HG03469 (cell line): ENCODE data around the gene BID.

Experiments
- ATAC-seq: cut with Tn5 transposase; IDR thresholded peaks from one replicate; pipeline ENCODE4 v1.9.1; 2021; ENCODE audit warnings: mild to moderate bottlenecking, moderate library complexity, moderate number of reproducible peaks; ENCODE audit not compliant: unreplicated experiment

The BID gene

DNA sequence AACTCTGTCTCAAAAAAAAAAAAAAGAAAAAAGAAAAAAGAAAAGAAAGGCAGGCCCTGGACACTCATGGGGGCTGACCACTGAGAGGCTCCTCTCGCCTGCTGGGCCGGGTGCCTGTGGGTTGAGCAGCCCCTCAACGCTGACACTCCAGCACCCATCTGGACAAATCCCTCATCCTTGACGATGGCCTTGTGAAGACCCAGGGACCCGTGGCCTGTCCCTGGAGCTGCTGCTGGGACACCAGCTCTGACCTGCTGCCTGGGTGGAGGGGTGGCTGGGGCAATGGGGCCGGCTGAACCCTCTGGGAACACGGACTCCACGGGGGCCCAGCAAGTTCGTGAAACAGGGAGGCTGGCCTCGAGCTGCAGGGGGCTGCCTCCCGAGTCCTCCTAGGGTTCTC lies 10.5 kb upstream of the BID start:
- ATAC-seq, result no peak

DNA sequence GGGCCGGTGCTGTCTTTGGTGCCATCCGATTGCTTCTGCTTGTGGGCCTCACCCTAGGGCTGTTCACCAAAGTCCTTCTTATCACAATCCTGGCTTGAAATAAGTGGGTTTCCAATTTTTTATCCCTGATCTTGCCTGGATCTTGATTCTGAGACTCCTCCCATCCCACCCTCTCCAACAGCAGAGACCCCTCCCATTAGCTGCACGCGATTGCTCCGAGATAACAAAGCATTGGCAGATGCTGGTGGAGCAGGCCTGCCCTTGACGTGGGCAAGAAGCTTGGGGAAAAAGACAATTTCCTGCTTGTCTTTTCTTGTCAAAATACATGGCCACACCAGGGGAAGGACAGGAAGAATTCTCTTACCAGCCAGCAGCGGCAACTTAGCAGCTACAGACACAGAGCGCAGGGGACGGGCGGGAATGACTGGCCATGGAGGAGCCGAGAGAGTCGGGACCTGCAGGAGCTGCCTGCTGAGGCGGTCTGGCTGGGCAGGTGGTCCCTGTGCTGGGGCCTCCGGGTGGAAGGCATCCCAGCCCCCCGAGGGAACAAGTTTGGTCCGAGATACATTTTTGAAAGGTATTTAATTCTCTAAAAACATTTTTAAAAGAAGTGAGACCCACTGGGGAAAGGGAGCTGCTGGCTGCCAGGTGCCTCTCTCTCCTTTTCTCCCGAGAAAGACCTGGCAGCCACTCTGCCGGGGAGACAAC lies 9.7 kb upstream of the BID start:
- ATAC-seq, result no peak

DNA sequence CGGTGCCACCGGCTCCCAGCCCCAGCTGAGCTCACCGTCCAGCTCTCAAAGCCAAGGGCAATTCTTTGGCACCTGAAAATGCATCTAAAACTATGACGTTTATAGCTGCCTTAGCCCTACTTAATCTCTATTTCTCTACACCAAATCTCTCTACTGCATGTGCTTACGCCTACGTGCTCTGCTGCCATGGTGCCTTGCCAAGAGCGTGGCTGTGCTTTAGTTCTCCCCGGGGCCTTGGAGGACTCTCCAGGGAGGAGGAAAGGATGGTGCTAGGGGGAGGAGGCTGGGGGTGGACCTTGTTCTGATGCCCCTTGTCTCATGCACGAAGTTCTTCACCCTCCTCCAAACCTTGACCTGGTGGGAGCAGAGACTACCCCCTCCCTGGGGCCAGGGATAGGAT lies 9.0 kb upstream of the BID start:
- no peak for ATAC-seq

DNA sequence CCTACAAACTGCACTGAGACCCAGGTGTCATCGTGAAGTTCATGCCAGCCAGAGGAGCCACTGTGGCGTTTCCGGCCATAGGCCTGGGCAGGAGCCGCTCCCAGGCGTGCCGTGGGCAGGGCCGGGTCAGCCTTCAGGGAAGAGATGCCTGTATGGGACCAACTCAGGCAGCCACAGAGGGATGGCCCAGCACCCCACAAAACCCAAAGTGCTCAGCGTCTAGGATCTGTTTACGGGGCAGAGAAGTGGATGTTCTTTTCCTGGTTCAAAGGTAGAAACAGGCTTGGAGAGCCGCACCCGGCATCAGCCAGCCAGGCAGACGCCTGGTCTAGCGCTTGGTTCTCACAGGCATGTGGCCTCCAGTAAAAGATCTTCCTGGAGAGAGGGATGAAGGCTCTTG lies 8.4 kb upstream of the BID start:
- ATAC-seq, result no peak

DNA sequence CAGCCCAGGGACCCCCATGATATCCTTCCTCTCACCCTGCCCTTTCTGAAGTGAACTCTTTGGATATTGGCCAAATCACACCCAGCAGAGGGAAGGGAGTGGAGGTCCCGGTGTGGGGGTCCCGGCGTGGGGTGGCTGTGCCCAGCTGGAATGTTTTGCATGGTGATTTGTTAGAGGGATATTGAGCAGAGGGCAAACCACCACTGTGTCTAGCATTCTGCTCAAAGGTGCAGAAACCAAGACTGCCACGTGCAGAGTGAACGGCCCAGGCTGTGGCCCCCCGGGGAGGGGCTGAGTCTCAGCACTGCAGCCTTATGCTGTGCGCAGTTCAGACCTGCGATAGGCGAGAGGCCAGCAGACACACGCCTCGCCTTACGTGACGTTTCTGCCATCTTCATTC lies 7.9 kb upstream of the BID start:
- no peak for ATAC-seq

DNA sequence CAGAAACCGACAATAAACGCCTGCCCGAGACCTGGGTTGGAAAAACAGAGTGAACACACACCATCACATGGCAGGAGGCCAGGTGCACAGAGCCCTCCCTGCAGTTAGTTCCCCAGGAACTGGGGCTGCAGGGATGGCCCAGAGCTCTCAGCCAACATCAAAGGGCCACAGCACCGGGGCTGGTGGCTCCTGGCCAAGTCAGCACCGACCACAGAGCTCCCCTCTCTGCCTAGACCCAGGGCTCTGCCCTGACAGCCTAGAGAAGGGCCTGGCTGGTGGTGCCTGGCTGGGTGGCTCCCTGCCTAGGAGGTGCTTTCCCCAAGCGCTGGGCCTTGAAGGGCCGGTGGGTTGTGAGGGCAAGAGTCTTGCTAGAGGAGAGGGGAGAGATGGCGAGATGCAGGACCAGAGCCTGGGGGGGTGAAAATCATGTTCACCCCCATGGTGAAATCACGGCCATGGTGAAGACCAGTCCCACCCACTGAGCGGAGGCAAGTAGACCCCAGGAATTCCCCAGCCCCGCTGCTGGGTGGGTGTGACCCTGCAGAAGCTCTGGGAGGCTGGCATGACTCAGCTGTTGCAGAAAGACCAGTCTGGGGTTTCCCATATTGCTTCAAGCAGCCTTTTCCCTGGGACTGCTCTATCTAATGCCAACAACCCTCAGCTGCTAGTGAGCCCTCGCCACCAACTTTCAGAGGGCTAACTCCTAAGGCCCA lies 7.2 kb upstream of the BID start:
- no peak for ATAC-seq

DNA sequence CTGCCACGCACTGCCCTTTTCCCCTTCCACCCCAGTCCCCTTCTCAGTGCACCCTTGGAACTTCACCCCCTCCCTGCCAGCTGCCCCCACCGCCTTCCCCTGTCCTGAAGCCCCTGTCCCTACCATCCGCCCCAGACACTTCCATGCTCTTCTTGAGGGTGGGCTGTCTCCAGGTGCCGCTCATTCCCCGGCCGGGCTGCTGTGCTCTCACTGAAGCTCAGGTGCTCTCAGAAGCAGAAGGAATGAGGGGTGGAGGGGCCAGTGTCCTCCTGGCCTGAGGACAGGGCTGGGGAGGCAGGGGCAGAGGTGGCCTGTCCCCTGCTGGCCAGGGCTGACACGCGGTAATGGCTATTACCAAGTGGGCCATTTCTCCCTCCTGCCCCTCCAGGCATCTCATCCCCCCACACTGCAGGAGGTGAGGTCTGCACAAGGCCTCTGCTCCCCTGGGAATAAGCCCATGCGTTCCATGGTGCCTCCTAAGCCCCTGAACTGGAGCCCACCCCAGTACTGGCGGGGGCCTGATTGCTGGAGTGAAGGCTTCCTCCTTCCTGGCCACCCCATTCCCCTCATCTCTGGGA lies 6.6 kb upstream of the BID start:
- no peak for ATAC-seq

DNA sequence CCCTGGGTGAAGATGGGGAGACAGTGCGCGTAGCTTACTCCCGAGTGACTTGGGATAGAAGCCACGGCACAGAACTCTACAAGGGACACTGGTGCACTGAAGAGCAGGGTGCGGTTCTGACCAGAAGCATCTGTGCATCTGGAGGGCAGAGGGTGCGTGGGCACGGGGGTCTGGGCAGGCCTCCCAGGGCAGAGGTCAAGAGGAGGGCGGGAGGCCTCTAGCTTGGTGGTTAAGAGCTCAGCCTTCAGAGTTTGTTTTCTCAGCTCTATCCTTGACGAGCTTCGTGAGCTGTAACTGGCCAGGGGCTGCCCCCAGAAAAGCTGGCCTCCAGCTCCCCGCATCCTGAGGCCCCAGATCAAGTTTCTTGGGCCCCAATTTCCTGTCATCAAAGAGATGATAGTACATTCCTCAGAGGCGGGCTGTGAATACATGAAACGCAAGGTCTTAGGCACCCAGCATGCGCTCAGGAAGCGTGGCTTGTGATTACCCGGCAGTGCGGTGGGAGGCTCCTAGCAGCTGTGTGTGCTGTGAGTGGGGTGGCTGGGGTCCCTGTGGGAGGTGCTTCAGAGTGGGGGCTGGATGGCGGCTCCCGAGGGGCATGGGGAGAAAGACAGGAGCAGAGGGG lies 6.0 kb upstream of the BID start:
- ATAC-seq, result no peak

DNA sequence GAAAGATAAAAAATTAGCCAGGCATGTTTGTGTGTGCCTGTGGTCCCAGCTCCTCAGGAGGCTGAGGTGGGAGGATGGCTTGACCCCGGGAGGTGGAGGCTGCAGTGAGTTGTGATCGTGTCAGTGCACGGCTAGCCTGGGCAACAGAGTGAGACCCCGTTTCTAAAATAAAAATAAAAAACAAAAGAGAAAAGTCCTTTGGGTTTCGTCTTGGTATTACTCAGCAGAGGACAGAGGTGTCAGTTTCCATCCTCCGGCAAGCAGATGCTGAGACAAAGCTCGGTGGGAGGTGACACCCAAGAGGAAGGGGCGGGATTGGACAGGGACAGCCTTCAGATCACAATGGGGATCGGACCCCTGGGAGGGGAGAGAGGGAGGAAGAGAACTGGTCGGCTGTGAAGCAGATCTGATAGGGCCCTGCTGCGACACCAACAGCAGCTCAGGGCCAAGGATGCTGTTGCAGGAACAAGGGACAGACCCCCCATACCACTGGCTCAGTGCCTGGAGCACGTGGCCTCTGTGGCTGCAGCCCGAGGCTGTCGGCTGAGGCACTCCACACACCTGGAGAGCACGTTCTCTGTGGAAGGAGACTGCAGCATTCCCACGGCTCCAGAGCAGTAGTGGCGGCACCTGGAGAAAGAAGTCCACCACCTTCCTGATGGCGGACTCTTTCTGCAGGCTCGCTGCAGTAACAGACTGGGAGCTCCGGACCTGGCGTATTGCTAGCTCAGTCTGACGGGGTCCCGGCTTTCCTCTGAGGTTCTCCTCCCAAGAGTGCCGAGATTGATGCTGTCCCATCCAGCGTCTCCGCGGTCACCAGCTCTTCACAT lies 5.2 kb upstream of the BID start:
- ATAC-seq, result no peak

DNA sequence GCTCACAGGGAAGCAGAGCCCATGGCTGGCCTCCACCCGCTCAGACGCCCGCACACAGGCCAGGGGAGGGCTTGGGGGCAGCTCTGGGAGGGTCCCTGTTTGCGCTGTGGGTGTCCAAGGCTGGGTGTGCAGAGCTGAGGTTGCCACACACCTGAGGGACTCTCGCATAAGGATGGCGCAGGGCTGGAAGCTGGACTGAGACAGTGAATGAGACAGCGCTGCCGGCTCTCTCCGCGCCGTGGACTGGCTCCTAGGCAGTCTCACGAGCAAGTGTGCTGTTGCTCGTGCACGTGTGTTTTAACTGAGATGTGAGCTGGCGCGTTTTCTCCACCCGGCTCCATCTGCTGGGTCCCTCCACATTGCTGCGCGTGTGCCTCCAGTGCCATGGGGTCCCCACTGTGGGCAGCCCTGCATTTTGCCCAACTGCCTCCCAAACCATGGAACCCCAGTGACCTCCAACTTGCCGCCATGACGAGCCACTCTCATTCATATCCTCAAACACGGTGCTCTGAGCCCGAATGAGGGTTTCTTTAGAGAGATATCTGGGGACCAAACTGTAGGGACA lies 4.2 kb upstream of the BID start:
- no peak for ATAC-seq

DNA sequence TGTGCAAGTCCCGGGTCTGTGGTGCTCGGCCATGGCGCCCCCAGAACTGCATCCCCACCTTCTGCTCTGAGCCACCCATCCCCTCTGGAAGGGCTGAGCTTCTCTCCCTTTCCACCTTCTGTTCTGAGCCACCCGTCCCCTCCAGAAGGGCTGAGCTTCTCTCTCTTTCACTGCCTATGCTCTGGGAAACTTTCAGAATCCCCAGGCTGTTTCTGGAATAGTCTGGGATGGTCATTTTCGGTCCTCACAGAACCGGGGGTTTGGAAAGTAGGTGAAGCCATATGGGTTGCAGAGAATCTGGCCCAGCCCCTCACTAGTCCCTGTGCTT lies 3.4 kb upstream of the BID start:
- no peak for ATAC-seq

DNA sequence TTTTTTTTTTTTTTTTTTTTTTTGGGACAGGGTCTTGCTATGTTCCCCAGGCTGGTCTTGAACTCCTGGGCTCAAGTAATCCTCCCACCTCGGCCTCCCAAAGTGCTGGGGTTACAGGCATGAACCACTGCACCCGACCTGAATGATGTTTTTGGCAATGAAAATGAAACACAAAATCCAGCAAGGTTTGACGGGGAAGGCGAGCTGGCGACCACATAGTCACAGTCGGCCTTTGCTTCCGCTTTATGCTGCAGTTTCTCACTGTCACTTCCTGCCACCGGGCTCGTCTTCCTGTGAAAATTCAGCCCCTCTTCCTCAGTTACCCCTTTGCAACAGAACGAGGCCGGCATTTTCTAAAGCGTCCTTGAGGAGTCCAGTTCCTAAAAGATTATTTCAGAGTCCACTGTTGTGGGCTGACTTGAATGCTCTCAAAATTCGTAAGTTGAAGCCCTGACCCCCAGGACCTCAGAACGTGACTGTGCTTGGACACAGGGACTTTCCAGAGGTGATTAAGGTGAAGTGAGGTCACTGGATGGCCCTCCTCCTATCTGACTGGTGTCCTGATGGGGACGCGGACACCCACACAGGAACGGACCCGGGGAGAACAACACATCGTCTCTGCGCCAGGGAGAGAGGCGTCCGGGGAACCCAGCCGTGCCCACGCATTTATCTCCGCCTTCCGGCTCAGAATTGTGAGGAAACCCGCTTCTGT lies 2.9 kb upstream of the BID start:
- ATAC-seq, result peak; percentile 21

DNA sequence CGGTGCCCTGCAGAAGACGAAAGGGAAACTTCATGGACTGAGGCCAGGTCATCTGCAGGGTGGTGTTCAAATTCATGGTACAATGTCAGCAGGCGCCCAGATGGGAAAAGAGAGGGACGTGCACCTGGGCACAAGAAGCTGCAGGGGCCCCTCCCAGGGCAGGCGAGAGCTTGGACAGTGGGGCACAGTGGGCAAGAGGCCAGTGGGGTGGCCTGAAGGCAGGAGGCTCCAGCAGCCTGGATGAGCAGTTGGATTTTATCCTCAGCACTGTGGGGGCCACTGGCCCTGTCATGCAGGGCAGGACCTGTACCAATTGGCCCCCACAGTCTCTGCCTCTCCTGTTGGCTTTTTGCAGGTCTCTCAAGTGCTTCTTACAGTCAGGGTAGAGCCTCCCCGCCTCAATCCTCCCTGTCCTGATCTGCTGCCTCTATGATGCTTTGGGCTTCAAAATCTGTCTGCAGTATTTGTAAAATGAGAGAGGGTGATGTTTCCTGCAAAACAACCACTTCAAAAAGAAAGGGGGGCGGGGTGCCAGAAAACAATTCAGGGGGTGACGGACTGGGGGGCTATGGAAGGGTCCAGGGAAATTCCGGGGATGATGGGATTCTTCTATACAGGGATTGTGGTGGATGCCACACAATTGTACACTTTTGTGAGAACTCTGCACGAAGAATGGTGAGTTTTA lies 1.7 kb upstream of the BID start:
- ATAC-seq, result no peak

DNA sequence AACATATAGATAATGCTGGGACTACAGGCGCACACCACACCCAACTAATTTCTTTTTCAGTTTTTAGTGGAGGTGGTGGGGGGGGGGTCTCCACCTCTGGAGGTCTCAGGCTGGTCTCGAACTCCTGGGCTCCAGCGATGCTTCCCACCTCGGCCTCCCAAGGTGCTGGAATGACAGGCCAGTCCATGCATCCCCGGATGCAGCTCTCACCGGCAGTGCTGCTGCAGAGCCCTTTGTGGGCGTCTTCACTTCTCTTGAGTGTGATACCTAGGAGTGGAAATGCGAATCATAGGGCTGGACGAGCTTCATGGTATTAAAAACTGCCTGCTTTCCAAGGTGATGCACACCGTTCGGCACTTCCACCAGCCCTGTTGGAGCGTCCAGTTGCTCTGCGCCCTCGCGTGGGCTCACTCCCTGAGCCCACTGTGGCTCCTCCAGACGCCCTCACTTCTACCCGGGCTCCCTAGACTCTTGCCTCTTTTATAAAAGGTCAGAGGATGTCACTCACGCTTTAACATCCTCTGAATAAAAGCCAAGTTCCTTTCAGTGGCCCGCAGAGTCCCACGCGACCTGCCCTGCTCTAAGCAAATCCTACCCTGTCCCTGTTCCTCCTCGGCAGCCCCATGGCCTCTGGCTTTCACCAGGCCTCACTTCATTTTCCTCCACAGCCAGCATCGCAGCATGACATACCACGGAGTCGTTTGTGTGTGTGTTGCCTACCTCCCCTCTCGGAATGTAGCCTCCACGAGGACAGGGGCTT lies 837 bp upstream of the BID start:
- no peak for ATAC-seq

DNA sequence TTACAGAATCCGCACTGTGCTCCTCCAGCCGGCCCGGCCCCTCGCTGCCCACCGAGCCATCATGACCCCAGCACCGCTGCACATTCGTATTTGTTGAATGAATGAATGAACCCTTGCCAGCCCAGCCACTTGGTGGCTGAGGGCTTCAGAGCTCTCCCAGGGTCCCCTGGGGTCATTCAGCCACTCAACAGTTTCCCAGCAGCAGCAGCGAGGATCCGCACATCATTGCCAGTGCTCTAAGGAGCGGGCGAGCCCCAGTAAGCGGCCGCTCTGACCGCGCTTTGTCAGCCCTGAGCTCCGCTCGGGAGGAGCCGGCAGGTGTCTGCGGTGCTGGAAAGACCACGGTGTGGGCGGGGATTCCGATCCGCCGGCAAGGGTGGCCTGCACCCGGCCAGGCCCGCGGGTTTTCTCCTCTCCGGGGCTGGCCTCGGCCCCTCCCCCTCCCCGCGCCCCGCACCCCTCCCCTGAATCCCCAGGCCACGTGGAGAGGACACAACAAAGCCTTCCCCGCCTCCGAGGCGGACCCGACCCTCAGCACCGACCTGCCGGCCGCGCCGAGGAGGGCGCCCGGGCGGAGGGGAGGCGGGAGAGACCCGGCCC lies 563 bp downstream of the BID start:
- ATAC-seq, result no peak

DNA sequence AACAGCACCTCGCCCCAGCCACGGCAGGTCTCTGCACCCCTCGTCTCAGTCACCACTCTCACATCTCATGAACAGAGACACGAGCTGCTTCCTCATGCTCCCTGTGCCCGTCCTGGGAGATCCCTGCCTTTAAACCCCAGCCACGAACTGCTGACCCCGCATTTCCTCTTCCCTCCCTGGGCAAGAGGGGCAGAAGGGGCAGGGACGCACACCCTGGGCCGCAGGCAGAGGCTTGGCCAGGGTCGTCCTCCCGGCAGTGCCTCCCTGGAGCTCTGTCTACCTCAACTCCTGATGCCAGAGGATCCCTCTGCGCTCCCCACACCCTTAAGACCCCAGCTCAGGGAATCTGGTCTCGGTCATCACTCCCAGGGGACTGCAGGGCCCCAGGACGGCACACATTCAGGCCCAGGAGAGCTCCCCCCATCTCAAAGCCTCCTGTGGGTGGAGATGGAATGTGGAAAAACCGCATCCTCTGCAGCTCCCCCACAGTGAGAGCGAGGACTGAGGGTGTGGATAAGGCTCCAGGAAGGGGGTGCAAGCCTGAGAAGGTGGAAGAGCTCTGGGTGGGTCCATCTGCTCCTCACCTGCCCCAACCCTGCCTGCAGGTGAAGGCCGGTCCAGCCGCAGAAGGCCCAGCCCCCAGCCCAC lies 1.2 kb downstream of the BID start:
- ATAC-seq, result no peak

DNA sequence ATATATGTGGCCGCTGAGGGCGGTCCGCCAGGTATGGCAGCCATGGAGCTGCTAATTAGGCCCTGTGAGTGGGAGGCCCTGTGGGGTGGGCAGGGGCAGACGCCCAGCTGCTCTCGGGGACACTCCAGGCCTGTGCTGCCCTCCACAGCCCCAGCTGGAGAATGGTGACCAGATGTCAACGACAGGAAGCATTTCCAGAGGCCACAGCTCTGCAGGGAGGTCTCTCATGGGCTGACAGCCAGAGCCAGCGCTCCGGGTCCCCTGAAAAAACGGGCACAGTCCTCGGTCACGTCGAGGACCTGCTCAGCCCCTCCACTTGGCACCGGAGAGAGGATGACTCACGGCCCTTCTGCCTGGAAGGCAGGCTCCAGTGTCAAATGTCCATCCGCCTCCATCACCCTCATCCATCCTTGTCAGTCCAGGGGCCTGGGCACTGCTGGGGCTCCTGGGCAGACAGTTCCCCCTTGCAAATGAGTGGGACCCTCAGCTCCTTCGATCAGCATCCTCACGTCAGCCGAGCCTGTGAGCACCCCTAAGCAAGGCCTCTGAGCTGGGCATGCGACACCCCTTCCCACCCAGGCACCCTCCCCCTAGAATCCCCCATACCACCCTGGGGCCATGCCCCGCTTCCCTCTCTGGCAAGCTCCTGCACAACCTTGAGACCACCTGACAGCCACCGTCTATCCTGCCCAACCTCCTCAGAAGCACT lies 1.9 kb downstream of the BID start:
- no peak for ATAC-seq
